Progenitor cell of endocrine pancreas (in vitro differentiated cells): ENCODE measurements around the gene DPF3. TPM values are rescaled to one million over a fixed set of nuclear protein-coding genes. Genes with fewer than 3 reads are reported as not detected.

ENCODE experiments used
- DNase-seq: peaks from one replicate; pipeline ENCODE4 v3.0.0; 2021; ENCODE audit warnings: low spot score; ENCODE audit not compliant: unreplicated experiment
- H3K27ac Mint-ChIP-seq: 2 replicates; pipeline ENCODE4 v1.8.0; 2021; ENCODE audit warnings: mild to moderate bottlenecking, moderate library complexity, mixed read lengths
- H3K27me3 Mint-ChIP-seq: 2 replicates; pipeline ENCODE4 v1.8.0; 2021; ENCODE audit warnings: mixed read lengths
- H3K36me3 Mint-ChIP-seq: 2 replicates; pipeline ENCODE4 v1.8.0; 2022; ENCODE audit warnings: mixed read lengths; ENCODE audit not compliant: insufficient read depth
- H3K4me1 Mint-ChIP-seq: 2 replicates; pipeline ENCODE4 v1.8.0; 2021; ENCODE audit warnings: low read depth, mixed read lengths
- H3K4me3 Mint-ChIP-seq: 2 replicates; pipeline ENCODE4 v1.8.0; 2021; ENCODE audit warnings: low read depth, mild to moderate bottlenecking, moderate library complexity, mixed read lengths
- H3K9me3 Mint-ChIP-seq: 2 replicates; pipeline ENCODE4 v1.8.0; 2021; ENCODE audit warnings: low read depth, mixed read lengths
- CTCF ChIP-seq: fragments of 200-600 bp; sonication (generic); IDR thresholded peaks from one replicate; pipeline ENCODE4 v1.5.0; 2021; ENCODE audit warnings: antibody characterized with exemption, mild to moderate bottlenecking; ENCODE audit not compliant: unreplicated experiment
- total RNA-seq: library from RNA; stranded (reverse); gene quantifications from 2 replicates; pipeline ENCODE4 v1.2.1, GENCODE V29; 2021

Gene DPF3
- total RNA-seq, 1 donor from 2014 or later, result 2.2 TPM

- DNase-seq, result no peak
- no peak for TF ChIP-seq CTCF
These were observed 12.4 kb downstream of the DPF3 start for GRCh38 chr14:72881543-72881942.

GRCh38 chr14:72880820-72881219 is 13.1 kb downstream of the DPF3 start:
- H3K4me3 Mint-ChIP-seq, result no peak overlapping the region
- no peaks in the 10 kb centered on the region for H3K9me3 Mint-ChIP-seq
- TF ChIP-seq CTCF, result no peak
- no peak overlapping the region for H3K27ac Mint-ChIP-seq
- no peaks in the 10 kb centered on the region for H3K4me1 Mint-ChIP-seq
- peaks cover 49% of the 10 kb centered on the region for H3K27me3 Mint-ChIP-seq
- no peaks in the 10 kb centered on the region for H3K36me3 Mint-ChIP-seq
- DNase-seq, result no peak

More at GRCh38 chr14:72881543-72881942, 12.4 kb downstream of the DPF3 start:
- no peaks in the 10 kb centered on the region for H3K4me1 Mint-ChIP-seq
- no peaks in the 10 kb centered on the region for H3K9me3 Mint-ChIP-seq
- H3K4me3 Mint-ChIP-seq, result no peak overlapping the region
- H3K36me3 Mint-ChIP-seq, result no peaks in the 10 kb centered on the region
- H3K27me3 Mint-ChIP-seq, result peaks cover 47% of the 10 kb centered on the region
- H3K27ac Mint-ChIP-seq, result no peak overlapping the region

- Mint-ChIP-seq H3K4me1 (no peaks in the 10 kb centered on the region), H3K9me3 (no peaks in the 10 kb centered on the region), H3K36me3 (no peaks in the 10 kb centered on the region), H3K27me3 (peaks cover 49% of the 10 kb centered on the region), H3K27ac (no peak overlapping the region), H3K4me3 (no peak overlapping the region)
- no peak for TF ChIP-seq CTCF
- no peak for DNase-seq
These were observed 13.7 kb downstream of the DPF3 start for GRCh38 chr14:72880164-72880563.

GRCh38 chr14:72879431-72879830 is 14.5 kb downstream of the DPF3 start:
- Mint-ChIP-seq H3K27ac (no peak overlapping the region), H3K4me1 (no peaks in the 10 kb centered on the region), H3K27me3 (peaks cover 49% of the 10 kb centered on the region), H3K4me3 (no peak overlapping the region), H3K36me3 (no peaks in the 10 kb centered on the region), H3K9me3 (no peaks in the 10 kb centered on the region)
- no peak for TF ChIP-seq CTCF
- DNase-seq, result no peak

DNA sequence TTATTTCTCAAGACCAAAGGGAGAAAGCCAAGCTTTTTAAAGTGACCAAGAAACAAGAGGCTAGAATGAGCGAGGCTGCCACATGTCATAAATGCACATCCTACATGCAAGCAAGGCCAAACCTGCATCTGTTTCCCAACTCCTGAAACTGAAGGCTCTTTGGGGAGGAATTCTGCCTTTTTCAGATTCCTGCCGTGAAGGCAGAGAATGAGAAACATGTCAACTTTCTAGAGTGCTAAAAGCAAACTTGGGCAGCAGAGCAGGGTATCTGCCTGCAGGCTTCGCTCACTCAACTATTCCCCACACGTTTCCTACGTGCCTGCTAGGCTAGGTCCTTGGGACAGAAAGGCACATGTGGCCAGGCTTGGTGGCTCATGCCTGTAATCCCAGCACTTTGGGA is 15.2 kb downstream of the DPF3 start:
- no peak for DNase-seq
- no peak overlapping the region for H3K4me3 Mint-ChIP-seq
- H3K9me3 Mint-ChIP-seq, result no peaks in the 10 kb centered on the region
- no peaks in the 10 kb centered on the region for H3K36me3 Mint-ChIP-seq
- peaks cover 49% of the 10 kb centered on the region for H3K27me3 Mint-ChIP-seq
- TF ChIP-seq CTCF, result no peak
- no peaks in the 10 kb centered on the region for H3K4me1 Mint-ChIP-seq
- no peak overlapping the region for H3K27ac Mint-ChIP-seq
